Activated naive CD8-positive, alpha-beta T cell (primary cell): ENCODE measurements around the gene RAD51B.
"Not testable (repeated sequence)": the region's sequence is repeated elsewhere in the genome, so short reads cannot be mapped to it uniquely, and the experiment has no call there.

Source experiments
- H3K27ac Mint-ChIP-seq: one replicate; pipeline ENCODE4 v1.8.0; 2021; ENCODE audit warnings: mixed read lengths
- H3K27me3 Mint-ChIP-seq: one replicate; pipeline ENCODE4 v1.8.0; 2021; ENCODE audit warnings: mixed read lengths
- H3K36me3 Mint-ChIP-seq: one replicate; pipeline ENCODE4 v1.8.0; 2021; ENCODE audit warnings: mixed read lengths
- H3K4me1 Mint-ChIP-seq: one replicate; pipeline ENCODE4 v1.8.0; 2021; ENCODE audit warnings: low read depth, mixed read lengths
- H3K4me3 Mint-ChIP-seq: one replicate; pipeline ENCODE4 v1.8.0; 2021; ENCODE audit warnings: mild to moderate bottlenecking, mixed read lengths
- H3K9me3 Mint-ChIP-seq: one replicate; pipeline ENCODE4 v1.8.0; 2021; ENCODE audit warnings: low read depth, mixed read lengths

The RAD51B gene

DNA sequence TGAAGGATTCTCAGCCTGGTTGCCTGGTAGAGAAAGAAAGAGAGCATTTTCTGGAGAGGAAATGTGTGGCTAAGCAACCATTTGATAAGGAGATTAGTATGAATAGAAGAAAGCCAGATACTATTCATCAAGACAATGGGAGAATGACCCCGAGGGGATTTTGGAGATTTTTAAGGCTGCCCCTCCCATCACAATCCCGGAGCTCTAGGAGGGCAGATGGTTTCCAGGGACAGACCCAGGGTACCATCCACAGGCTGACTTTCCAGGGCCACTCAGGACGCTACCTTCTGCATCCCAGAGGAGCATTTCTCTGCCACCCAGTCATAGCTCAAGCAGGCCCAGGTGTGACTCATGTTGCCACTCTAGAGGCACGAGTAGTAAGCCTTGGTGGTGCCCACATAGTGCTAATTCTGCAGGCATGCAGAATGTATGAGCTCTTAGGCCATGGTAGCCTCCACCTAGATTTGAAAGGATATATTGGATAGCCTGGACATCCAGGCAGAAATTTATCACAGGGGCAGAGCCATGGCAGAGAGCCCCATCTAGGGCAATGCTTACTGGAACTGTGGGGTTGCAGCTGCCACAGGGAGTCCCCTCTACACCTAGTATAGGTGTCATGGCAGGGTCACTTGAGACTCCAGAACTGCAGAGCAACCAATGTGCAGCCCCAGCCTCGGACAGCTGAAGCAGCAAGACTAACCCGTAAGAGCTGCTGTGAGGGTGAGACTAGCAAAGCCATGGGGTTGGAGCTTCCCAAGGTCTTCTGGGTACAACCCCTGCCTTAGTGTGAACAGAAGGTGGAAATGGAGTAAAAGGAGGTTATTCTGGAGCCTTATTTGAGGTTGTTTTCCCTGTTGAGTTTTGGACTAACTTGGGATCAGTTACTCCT lies 607.3 kb downstream of the RAD51B start:
- H3K4me1 Mint-ChIP-seq, result no peaks in the 10 kb centered on the region
- H3K9me3 Mint-ChIP-seq, result no peaks in the 10 kb centered on the region
- peaks cover 5% of the 10 kb centered on the region for H3K36me3 Mint-ChIP-seq
- no peak overlapping the region for H3K27ac Mint-ChIP-seq
- no peaks in the 10 kb centered on the region for H3K27me3 Mint-ChIP-seq
- H3K4me3 Mint-ChIP-seq, result no peak overlapping the region

DNA sequence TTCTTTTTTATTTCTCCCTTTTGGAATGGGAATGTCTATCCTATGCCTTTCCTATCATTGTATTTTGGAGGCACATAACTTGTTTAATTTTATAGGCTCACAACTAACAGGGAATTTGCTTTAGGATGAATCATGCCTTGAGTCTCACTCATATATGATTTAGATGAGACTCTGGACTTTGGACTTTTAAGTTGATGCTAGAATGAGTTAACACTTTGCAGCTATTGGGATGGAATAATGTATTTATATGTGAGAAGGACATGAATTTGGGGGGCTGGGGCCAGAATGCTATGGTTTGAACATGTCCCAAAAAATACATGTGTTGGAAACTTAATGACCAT lies 607.9 kb downstream of the RAD51B start:
- no peaks in the 10 kb centered on the region for H3K9me3 Mint-ChIP-seq
- H3K4me1 Mint-ChIP-seq, result no peaks in the 10 kb centered on the region
- H3K27me3 Mint-ChIP-seq, result no peaks in the 10 kb centered on the region
- H3K36me3 Mint-ChIP-seq, result peaks cover 5% of the 10 kb centered on the region
- no peak overlapping the region for H3K4me3 Mint-ChIP-seq
- H3K27ac Mint-ChIP-seq, result no peak overlapping the region

DNA sequence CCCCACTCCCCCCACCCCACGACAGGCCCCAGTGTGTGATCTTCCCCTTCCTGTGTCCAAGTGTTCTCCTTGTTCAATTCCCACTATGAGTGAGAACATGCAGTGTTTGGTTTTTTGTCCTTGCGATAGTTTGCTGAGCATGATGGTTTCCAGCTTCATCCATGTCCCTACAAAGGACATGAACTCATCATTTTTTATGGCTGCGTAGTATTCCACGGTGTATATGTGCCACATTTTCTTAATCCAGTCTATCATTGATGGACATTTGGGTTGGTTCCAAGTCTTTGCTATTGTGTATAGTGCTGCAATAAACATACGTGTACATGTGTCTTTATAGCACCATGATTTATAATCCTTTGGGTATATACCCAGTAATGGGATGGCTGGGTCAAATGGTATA lies 609.3 kb downstream of the RAD51B start:
- H3K4me3 Mint-ChIP-seq, H3K9me3 Mint-ChIP-seq, H3K4me1 Mint-ChIP-seq, H3K36me3 Mint-ChIP-seq, H3K27me3 Mint-ChIP-seq, H3K27ac Mint-ChIP-seq: not testable (repeated sequence)

- H3K27ac Mint-ChIP-seq, result not testable (repeated sequence)
Measured at GRCh38 chr14:68434173-68434572, 614.6 kb downstream of the RAD51B start.

GRCh38 chr14:68435631-68436030 lies 616.1 kb downstream of the RAD51B start:
- not testable (repeated sequence) for H3K9me3 Mint-ChIP-seq, H3K27me3 Mint-ChIP-seq, H3K27ac Mint-ChIP-seq, H3K4me3 Mint-ChIP-seq
- peaks cover 11% of the 10 kb centered on the region for H3K4me1 Mint-ChIP-seq
- peaks cover 19% of the 10 kb centered on the region for H3K36me3 Mint-ChIP-seq

More at GRCh38 chr14:68434173-68434572, 614.6 kb downstream of the RAD51B start:
- H3K9me3 Mint-ChIP-seq, H3K4me3 Mint-ChIP-seq, H3K27me3 Mint-ChIP-seq: not testable (repeated sequence)
- Mint-ChIP-seq H3K36me3 (peaks cover 18% of the 10 kb centered on the region), H3K4me1 (peaks cover 11% of the 10 kb centered on the region)

GRCh38 chr14:68439676-68440075 lies 620.1 kb downstream of the RAD51B start:
- Mint-ChIP-seq H3K4me1 (peaks cover 9% of the 10 kb centered on the region), H3K9me3 (peaks cover 3% of the 10 kb centered on the region), H3K36me3 (peaks cover 24% of the 10 kb centered on the region), H3K4me3 (no peak overlapping the region), H3K27ac (no peak overlapping the region), H3K27me3 (no peaks in the 10 kb centered on the region)

DNA sequence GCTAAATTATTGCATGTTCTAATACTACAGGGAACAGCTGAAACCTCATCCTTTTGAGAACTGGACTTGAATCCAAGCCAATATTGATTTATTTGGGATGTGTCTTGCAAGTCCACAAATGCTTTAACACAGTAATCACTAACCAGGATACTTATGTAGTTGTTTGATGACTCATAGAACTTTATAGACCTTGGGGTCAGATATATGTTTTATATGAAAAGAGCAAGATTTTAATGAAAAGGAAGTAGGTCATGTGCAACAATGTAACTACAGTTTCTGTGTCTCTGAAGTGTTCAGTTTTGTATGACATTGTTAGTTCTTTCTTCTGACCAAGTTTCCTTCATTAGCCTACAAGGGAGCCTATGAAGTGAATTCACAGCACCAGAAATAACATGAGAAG lies 621.2 kb downstream of the RAD51B start:
- H3K4me1 Mint-ChIP-seq, result peaks cover 8% of the 10 kb centered on the region
- H3K36me3 Mint-ChIP-seq, result peaks cover 23% of the 10 kb centered on the region
- H3K4me3 Mint-ChIP-seq, result no peak overlapping the region
- no peaks in the 10 kb centered on the region for H3K27me3 Mint-ChIP-seq
- no peak overlapping the region for H3K27ac Mint-ChIP-seq
- H3K9me3 Mint-ChIP-seq, result peaks cover 3% of the 10 kb centered on the region

DNA sequence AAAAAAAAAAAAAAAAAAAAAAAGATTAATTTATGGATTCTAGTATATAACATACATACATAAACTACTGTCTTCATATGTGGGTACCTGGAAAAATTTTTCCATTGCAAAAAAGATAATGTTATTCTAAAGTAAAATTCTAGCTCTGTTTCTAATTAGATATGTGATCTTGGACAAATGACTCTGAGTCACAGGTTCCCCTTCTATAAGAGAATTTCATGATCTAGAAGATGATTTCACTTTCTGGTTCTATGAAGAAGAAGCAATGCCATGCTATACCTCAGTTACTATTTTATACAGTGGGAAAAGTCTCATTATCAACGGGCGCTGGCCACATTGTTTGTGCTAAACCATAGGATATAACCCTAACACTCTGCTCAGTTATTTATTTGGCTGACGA lies 622.0 kb downstream of the RAD51B start:
- peaks cover 19% of the 10 kb centered on the region for H3K36me3 Mint-ChIP-seq
- no peaks in the 10 kb centered on the region for H3K27me3 Mint-ChIP-seq
- peaks cover 3% of the 10 kb centered on the region for H3K9me3 Mint-ChIP-seq
- no peak overlapping the region for H3K27ac Mint-ChIP-seq
- peaks cover 7% of the 10 kb centered on the region for H3K4me1 Mint-ChIP-seq
- no peak overlapping the region for H3K4me3 Mint-ChIP-seq

DNA sequence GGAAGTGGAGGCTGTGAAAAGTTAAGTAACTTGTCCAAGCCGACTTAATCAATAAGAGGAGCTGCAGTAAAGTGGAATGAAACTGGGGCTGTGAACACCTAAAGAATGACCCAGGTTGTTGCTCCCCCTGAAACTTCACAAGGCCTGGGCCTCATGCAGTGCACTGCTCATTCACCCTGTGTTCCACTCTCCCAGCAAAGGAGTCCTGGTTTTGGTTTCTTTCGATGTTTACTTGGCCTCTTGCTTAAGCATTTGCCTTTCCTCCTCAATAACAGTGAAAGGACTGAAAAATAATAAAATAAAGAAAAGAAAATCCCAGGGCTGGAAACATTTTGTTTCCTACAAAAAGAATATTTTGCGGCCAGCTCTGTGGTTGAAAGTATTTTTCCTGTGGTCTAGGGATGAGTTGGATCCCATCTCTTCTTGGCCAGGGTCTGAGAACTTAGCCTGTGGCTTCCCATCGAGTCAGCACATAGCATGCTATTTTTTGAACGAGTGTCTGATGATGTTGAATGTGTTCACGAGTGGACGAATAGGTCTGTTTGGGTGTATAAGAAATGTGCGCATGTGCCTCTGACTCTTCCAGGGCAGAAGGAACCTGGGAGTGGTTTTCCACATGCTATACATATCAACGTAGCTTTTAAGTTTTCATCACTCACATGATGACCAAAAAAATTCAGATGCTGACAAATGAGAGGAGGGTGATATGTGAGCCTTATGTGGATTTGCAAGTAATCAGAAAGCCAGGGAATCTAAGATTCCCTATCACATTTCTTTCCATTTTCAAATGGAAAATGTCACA lies 623.5 kb downstream of the RAD51B start:
- H3K36me3 Mint-ChIP-seq, result peaks cover 11% of the 10 kb centered on the region
- H3K4me3 Mint-ChIP-seq, result no peak overlapping the region
- H3K4me1 Mint-ChIP-seq, result peaks cover 7% of the 10 kb centered on the region
- no peak overlapping the region for H3K27ac Mint-ChIP-seq
- no peaks in the 10 kb centered on the region for H3K27me3 Mint-ChIP-seq
- peaks cover 3% of the 10 kb centered on the region for H3K9me3 Mint-ChIP-seq

DNA sequence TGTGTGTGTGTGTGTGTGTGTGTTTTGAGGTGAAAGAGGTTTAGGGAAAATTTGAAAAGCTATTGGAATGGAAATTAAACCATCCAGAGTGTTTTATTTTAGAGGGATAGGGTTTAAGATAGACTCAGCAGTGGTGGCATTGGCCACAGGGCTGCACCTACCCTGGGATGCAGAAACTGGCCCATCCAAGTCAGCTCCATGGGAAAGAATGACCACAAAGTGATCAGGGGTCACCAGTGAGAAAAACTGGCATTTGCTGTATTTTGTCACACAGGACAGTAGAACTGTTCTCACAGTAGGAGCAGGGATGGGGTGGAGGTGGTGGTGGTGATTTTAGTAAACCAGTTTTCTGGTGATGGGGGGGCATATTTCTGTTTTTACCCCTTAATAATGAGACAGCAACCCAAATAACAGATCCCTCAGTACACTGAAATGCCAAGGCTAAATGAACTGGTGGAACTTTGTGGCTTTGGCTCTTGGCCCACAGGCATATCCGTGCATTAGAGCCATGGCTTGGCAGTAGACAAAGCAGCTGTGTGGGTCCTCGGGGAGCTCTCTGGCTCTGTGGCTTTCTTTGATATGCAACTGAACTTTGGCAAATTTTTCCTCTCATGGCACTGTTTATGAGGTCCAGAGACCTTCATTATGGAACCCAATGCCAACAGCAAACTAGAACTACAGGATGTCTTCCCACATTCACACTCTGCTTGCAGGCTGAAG lies 625.0 kb downstream of the RAD51B start:
- H3K9me3 Mint-ChIP-seq, result peaks cover 3% of the 10 kb centered on the region
- peaks cover 8% of the 10 kb centered on the region for H3K36me3 Mint-ChIP-seq
- H3K4me1 Mint-ChIP-seq, result peaks cover 8% of the 10 kb centered on the region
- no peaks in the 10 kb centered on the region for H3K27me3 Mint-ChIP-seq
- no peak overlapping the region for H3K4me3 Mint-ChIP-seq
- no peak overlapping the region for H3K27ac Mint-ChIP-seq

- no peak overlapping the region for H3K4me3 Mint-ChIP-seq
- no peaks in the 10 kb centered on the region for H3K9me3 Mint-ChIP-seq
- no peaks in the 10 kb centered on the region for H3K27me3 Mint-ChIP-seq
- peaks cover 2% of the 10 kb centered on the region for H3K36me3 Mint-ChIP-seq
- peaks cover 9% of the 10 kb centered on the region for H3K4me1 Mint-ChIP-seq
- no peak overlapping the region for H3K27ac Mint-ChIP-seq
Measured at GRCh38 chr14:68446243-68447040, 626.9 kb downstream of the RAD51B start.

DNA sequence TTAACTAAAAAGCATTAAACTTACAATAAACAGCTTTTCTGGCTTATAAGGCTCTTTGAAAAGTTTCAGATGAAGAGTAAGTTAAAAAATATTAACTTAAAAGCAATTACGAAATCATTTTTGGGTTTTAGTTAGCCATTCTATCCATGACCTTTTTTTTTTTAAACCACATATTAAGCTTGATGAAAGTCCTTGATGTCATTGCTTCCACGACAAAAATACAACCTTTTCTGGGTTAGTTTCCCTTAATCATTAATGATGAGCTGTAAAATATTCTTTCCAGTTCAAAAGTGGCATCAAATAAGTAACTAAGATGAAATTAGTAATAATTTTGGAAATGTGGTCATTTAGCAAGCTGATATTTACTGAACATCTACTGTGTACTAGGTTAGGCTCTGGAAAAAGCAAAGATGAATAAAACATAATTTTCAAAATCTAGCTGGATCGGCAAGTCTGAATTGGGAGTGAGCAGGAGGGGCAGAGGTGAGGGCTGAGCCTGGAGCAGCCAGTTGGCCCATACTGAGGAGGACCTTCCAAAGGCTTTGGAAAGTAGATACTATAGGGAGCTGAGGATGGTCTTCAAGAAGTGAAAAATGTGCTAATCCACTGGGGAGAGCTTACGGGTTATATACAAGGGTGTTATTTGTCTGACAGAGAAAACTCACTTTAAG lies 628.1 kb downstream of the RAD51B start:
- H3K27me3 Mint-ChIP-seq, result no peaks in the 10 kb centered on the region
- H3K36me3 Mint-ChIP-seq, result peaks cover 2% of the 10 kb centered on the region
- peaks cover 5% of the 10 kb centered on the region for H3K4me1 Mint-ChIP-seq
- no peak overlapping the region for H3K4me3 Mint-ChIP-seq
- no peaks in the 10 kb centered on the region for H3K9me3 Mint-ChIP-seq
- H3K27ac Mint-ChIP-seq, result no peak overlapping the region

DNA sequence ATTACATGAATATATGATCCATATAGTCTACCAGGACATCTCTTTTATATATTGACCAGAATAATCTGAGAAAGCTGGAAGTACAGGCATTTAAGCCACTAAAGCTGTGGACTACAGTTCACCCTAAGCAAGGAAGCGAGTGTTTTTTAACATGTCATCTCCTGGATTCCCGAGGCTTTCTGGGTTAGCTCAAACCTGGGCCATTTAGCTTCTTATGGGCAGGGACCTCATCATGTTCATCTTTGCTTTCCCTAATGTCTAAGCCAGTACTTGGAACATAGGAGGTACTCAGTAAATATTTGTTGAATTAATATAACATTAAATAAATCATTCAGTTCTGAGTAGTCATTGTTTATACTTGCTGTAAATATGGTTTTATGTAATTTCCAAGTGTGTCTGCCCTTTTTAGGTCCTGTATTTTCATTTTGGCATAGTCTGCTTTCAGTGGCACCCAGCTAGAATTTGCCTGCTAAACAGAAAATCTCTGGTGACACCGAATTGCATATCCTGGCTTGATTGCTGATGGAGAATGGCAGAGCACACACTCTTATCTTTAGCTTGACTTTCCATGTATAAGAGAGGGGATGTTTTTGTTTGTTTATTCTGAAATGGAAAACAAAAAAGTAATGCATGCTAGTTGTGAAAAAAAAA lies 628.8 kb downstream of the RAD51B start:
- no peaks in the 10 kb centered on the region for H3K27me3 Mint-ChIP-seq
- no peaks in the 10 kb centered on the region for H3K9me3 Mint-ChIP-seq
- no peak overlapping the region for H3K4me3 Mint-ChIP-seq
- H3K4me1 Mint-ChIP-seq, result peaks cover 5% of the 10 kb centered on the region
- H3K36me3 Mint-ChIP-seq, result peaks cover 2% of the 10 kb centered on the region
- H3K27ac Mint-ChIP-seq, result no peak overlapping the region
